AG09319 (cell line): ENCODE data around the gene TEAD2.

Experiments used
- DNase-seq: peaks from one replicate; pipeline ENCODE4 v3.0.0-alpha.2; 2010; ENCODE audit warnings: low read depth; ENCODE audit errors: extremely low read depth
- CTCF ChIP-seq: IDR thresholded peaks from 2 replicates; pipeline ENCODE4 v1.5.1; 2011; ENCODE audit warnings: low read depth, mild to moderate bottlenecking, inconsistent platforms, low read length, moderate library complexity

TEAD2 gene

GRCh38 chr19:49366110-49366509 lies 3.9 kb upstream of the TEAD2 start:
- no peak for DNase-seq
- no peak for TF ChIP-seq CTCF

GRCh38 chr19:49364083-49364737 lies 2.0 kb upstream of the TEAD2 start:
- no peak for DNase-seq
- no peak for TF ChIP-seq CTCF

- DNase-seq: peak; percentile 98
- TF ChIP-seq CTCF: peak; percentile 22
Measured at GRCh38 chr19:49363268-49364082, 1.3 kb upstream of the TEAD2 start, which contains the start of gene DKKL1. Gene DKKL1, plus strand, starts transcription at chr19:49363877. Its CDS starts 122 bp downstream, at chr19:49363999.

- no peak for DNase-seq
- TF ChIP-seq CTCF: no peak
Measured at GRCh38 chr19:49362929-49363267, 682 bp upstream of the TEAD2 start.

GRCh38 chr19:49361438-49362047 lies 673 bp downstream of the TEAD2 start:
- peak; percentile 70 for DNase-seq
- TF ChIP-seq CTCF: no peak

GRCh38 chr19:49359851-49360820 lies 2.1 kb downstream of the TEAD2 start:
- DNase-seq: no peak
- no peak for TF ChIP-seq CTCF
